ENCODE results near the gene SYTL3.

The SYTL3 gene

DNA sequence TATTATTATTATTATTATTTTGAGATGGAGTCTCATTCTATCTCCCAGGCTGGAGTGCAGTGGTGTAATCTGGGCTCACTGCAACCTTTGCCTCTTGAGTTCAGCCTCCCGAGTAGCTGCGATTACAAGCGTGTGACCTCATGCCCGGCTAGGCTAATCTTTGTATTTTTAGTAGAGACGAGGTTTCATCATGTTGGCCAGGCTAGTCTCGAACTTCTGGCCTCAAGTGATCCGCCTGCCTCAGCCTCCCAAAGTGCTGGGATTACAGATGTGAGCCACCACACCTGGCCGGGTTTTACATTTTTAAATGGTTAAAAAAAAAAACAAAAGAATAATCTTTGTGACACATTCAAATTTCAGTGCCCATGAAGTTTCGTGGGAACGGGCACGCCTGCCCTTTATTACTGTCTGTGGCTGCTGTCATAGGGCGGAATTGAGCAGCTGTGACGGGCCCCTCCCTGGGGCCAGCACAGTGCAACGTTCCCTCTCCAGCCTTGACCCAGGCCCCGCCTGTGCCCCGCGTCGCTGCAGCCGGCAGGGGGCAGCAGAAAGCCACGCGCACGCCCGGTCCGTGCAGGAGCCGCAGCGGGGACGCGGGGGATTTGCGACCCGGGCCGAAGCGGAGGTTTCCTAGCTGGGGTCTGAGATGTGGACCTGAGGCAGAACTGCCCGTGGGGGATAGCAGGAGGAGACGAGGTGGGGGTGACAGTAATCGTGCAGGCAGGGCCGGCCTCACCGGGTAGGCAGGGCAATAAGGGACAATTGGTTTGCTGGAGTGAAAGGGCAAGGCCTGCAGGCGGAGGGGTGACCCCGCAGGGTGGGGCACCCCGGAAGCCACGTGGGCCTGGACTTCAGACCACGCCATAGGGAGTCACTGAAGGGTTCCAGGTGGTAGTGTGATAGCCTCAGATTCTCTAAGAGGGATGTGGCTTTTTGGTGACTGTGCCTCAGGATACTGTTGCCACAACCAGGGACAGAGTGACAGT, 54.3 kb downstream of the SYTL3 start:
- TF ChIP-seq, protein P1, sequence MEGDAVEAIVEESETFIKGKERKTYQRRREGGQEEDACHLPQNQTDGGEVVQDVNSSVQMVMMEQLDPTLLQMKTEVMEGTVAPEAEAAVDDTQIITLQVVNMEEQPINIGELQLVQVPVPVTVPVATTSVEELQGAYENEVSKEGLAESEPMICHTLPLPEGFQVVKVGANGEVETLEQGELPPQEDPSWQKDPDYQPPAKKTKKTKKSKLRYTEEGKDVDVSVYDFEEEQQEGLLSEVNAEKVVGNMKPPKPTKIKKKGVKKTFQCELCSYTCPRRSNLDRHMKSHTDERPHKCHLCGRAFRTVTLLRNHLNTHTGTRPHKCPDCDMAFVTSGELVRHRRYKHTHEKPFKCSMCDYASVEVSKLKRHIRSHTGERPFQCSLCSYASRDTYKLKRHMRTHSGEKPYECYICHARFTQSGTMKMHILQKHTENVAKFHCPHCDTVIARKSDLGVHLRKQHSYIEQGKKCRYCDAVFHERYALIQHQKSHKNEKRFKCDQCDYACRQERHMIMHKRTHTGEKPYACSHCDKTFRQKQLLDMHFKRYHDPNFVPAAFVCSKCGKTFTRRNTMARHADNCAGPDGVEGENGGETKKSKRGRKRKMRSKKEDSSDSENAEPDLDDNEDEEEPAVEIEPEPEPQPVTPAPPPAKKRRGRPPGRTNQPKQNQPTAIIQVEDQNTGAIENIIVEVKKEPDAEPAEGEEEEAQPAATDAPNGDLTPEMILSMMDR (IDR thresholded peaks at IDR 0.05): peak; percentile 86

DNA sequence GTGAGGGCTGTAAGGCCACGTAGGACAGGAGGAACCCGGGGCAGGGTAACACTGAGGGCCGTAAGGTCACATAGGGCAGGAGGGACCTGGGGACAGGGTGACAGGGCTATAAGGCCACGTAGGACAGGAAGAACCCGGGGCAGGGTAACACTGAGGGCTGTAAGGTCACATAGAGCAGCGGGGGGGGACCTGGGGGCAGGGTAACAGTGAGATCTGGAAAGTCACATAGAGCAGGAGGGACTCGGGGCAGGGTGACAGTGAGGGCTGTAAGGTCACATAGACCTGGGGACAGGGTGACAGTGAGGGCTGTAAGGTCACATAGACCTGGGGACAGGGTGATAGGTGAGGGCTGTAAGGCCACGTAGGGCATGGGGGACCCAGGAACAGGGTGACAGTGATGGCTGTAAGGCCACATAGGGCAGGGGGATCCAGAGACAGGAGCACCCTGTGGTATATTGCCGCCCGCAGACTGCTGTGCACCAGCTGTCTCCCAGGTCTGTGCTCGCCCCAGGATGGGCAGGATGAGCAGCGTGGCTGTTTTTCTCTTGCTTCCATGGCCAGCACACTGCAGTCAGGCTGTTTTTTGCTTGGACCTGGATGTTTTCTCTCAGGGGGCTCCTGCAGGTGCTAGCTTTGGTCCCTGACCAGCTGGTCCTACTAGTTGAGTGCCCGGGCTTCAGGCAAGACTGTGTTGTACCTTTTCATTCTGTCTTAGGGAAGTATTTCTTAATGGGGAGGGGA, 55.7 kb downstream of the SYTL3 start:
- TF ChIP-seq, protein P1 (IDR thresholded peaks at IDR 0.05): no peak

DNA sequence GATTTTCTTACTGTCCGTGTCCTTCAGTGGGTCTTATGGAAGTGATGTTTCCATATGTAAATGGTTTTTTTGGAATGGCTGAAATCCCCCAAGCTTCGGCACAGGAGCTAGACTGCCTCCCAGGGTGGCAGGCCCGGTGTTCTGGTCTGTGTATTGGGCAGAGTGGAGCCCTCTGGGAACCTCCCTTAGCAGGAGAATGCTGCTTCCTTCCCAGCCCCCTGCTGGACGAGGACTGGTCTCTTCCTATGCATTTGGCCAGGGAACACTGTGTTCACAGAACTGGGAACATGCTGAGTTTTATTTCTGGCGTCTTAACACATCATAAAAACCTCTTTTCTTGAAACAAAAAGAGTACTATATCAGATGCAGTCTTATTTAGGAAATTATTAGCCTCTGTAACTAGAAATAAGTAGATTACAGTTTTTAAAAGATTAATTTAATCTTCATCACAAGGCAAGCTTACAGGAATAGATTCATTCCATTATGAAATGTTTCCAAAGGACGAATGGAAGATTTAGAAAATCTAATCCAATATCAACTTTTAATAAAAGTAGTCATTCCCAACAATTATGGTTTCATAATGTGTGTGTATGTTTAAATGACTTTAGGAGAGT, 56.6 kb downstream of the SYTL3 start:
- TF ChIP-seq, protein P1 (IDR thresholded peaks at IDR 0.05): peak; percentile 44; the same call in 1 of the 2 replicates

DNA sequence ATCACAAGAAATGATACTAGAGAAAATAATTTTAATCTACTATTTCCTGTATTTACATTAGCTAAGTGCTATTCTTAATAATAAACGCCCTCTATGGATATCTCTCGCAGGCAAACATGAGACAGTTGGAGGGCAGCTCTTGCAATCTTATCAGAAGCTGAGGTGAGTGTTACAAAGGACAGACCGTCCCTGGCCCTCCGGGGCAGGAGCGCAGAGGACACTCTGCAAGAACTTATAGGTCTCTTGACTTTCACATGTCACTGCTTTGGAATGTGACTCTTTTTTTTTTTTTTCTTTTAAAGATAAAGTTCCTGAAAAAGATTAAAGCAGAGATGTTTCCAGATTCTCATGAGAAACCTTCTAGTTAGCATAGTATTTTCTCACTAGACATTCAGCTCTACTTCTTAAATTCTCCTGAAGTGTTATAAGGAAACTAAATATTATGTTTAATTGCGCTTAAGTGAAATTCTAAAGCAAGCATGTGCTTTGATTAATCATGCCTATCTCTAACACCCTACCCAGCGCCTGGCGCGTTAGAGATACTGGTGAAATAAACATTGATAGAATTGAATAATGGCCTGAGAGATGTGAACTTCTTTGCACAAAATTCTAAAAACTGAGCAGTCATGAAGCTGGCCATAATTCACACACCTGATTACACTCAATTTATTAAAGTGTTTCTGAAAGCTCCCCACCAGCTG, 57.4 kb downstream of the SYTL3 start:
- TF ChIP-seq, protein P1 (IDR thresholded peaks at IDR 0.05): no peak

DNA sequence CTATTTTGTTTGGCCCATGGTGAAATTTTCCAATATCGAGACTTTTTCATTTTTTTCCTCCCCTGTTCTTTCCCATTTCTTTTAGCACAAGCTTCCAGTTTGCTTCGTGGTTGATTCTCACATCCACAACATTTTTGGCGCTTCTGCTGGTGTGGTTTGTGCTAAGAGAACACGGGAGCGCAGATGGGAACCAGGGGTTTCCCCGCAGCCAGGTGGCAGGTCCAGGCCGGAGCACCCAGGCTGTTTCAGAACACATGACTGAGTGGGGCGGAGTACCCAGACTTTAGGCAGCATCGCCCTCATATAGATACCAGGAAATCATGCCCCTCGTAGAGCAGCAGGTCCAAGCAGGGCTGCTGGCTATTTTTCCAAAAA, 58.0 kb downstream of the SYTL3 start:
- TF ChIP-seq, protein P1 (IDR thresholded peaks at IDR 0.05): no peak

DNA sequence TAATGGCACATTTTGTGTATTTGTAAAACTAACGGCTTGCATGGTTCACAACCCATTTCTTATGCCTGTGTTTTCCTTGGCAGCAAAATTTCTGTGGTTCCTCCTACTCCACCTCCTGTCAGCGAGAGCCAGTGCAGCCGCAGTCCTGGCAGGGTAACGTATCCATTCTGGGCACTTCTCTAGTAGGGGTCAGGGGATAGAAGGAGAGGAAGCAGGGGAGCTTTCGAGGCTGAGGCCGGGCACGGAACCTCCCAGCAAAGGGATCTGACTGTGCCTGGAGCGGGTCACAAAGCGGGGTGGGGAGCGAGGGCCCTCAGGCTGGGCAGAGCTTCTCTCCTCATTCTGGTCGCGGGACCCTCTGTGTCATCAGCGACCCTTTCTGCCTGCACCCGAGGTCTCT, 58.4 kb downstream of the SYTL3 start:
- TF ChIP-seq, protein P1 (IDR thresholded peaks at IDR 0.05): no peak

DNA sequence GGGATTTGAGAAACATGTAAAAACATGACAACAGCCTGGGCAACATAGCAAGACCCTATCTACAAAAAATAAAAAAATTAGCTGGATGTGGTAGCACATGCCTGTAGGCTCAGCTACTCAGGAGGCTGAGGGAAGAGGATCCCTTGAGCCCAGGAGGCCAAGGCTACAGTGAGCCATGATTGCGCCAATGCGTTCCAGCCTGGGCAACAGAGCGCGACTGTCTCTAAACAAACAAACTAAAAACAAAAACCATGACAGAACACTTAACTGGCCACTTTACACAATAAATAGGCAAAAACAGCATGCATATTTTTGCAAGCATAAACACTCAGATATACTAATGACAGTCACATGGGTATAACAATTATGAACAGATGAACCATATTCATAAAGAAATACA, 60.0 kb downstream of the SYTL3 start:
- TF ChIP-seq, protein P1 (IDR thresholded peaks at IDR 0.05): no peak
